Fibroblast of lung (primary cell): ENCODE results near the gene CSNK1D.

Experiments used
- EZH2 ChIP-seq: IDR thresholded peaks from 2 replicates; pipeline ENCODE4 v1.5.1; 2012; ENCODE audit warnings: low read length, control low read depth, mild to moderate bottlenecking; ENCODE audit errors: missing control alignments
- TF ChIP-seq, protein P1 (sequence below), 2 donors: IDR thresholded peaks in 1 of 2; conservative IDR thresholded peaks in 1 of 2; 1 replicate in 1 of 2; 2 replicates in 1 of 2; pipeline ENCODE4 v1.5.1; 2011 to 2012; ENCODE audit warnings: low read length in 2 of 2, control low read depth in 1 of 2, inconsistent platforms in 1 of 2, low read depth in 1 of 2, mild to moderate bottlenecking in 1 of 2

GRCh38 chr17:82258555-82258954 is 14.9 kb downstream of the CSNK1D start:
- no peak for TF ChIP-seq EZH2
- TF ChIP-seq, protein P1, sequence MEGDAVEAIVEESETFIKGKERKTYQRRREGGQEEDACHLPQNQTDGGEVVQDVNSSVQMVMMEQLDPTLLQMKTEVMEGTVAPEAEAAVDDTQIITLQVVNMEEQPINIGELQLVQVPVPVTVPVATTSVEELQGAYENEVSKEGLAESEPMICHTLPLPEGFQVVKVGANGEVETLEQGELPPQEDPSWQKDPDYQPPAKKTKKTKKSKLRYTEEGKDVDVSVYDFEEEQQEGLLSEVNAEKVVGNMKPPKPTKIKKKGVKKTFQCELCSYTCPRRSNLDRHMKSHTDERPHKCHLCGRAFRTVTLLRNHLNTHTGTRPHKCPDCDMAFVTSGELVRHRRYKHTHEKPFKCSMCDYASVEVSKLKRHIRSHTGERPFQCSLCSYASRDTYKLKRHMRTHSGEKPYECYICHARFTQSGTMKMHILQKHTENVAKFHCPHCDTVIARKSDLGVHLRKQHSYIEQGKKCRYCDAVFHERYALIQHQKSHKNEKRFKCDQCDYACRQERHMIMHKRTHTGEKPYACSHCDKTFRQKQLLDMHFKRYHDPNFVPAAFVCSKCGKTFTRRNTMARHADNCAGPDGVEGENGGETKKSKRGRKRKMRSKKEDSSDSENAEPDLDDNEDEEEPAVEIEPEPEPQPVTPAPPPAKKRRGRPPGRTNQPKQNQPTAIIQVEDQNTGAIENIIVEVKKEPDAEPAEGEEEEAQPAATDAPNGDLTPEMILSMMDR (conservative IDR thresholded peaks at IDR 0.05 in 1 of 2, IDR thresholded peaks at IDR 0.05 in 1 of 2; ENCODE audit: low read depth in 1 of 2, low read length in 2 of 2), result no peak
